ACHN (cell line): Measurements from ENCODE around the gene CDK5RAP2.

Experiments
- DNase-seq: peaks from one replicate; pipeline ENCODE4 v3.0.0-alpha.2; 2015
- in situ Hi-C: cut with HindIII; loops from 2 replicates; pipeline ENCODE4 v1.10.0; 2017; ENCODE audit warnings: low sequenced_read_pairs, low pct_ligation_motif_present, low pct_unique_long_range_greater_than_20kb

The CDK5RAP2 gene

DNA sequence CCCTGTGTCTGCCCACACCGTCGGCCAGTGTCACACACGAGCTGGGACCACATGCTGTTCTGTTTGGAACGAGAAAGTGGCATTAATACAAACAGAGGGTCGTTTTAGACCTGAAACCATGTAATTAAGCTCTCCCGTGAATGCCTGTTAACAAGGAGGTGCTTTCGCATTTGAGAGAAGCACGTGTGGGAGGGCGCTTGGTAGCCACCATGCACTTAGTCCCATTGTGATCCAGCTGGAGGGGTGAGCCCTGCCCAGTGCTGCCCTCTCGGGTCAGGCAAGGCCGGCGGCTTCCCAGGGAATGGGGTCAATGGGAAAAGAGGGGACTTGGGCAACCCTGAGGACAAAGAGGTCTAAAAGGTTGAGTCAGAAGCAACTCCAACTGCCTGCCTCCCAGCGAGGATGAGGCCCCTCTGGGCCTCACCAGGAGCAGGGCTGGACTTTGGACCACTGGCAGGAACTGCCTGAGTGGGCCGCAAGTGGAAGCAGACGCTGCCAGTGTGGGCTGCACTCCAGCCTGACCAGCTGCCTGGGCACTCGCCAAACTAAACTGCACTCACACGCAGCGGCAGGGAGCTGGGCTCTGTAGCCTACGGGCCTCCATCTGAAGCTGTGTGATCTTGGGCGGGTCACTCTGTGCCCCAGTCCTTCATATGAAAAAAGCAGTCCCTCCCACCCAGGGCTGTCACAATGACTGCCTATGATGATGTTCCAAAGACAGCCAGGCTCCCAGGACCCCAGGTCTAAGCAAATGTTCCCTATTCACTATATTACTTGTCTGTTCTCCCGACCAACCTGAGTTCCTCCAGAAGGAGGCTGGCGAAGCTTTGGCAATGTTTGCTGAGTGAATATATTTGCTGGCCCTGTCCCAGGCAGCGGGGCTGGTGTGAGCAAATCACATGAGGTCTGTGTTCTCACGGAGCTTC lies 195.7 kb downstream of the CDK5RAP2 start:
- DNase-seq: no peak
- in situ Hi-C loops: no loop called here

GRCh38 chr9:120383611-120383998 lies 196.4 kb downstream of the CDK5RAP2 start:
- in situ Hi-C loops: no loop called here
- no peak for DNase-seq

DNA sequence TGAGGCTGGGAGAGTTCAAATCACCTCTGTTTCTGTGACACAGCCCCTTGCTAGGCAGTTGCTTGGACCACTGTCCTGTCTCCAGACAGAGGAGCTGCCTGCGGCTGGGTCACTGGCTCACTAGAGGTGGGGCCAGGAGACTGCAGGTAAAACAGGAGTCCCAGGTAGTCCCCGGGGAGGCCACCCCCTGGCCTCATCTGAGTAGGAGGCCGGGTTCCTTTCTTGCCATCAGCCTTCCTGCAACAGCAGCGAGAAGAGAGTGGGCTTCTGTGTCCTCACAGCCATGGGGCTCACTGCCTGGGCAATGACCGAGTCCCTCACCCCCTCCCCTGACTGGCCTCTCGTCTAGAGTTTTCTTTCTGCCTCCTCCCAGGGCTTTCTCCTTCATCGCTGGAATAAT lies 197.5 kb downstream of the CDK5RAP2 start:
- DNase-seq: no peak
- in situ Hi-C loops: no loop called here

- no peak for DNase-seq
- in situ Hi-C loops: no loop called here
Measured at GRCh38 chr9:120381839-120382238, 198.1 kb downstream of the CDK5RAP2 start.

GRCh38 chr9:120379611-120380010 lies 200.4 kb downstream of the CDK5RAP2 start:
- in situ Hi-C loops: no loop called here

GRCh38 chr9:120378680-120379079 lies 201.3 kb downstream of the CDK5RAP2 start:
- DNase-seq: no peak
- in situ Hi-C loops: no loop called here

More at GRCh38 chr9:120379611-120380010, 200.4 kb downstream of the CDK5RAP2 start:
- no peak for DNase-seq

DNA sequence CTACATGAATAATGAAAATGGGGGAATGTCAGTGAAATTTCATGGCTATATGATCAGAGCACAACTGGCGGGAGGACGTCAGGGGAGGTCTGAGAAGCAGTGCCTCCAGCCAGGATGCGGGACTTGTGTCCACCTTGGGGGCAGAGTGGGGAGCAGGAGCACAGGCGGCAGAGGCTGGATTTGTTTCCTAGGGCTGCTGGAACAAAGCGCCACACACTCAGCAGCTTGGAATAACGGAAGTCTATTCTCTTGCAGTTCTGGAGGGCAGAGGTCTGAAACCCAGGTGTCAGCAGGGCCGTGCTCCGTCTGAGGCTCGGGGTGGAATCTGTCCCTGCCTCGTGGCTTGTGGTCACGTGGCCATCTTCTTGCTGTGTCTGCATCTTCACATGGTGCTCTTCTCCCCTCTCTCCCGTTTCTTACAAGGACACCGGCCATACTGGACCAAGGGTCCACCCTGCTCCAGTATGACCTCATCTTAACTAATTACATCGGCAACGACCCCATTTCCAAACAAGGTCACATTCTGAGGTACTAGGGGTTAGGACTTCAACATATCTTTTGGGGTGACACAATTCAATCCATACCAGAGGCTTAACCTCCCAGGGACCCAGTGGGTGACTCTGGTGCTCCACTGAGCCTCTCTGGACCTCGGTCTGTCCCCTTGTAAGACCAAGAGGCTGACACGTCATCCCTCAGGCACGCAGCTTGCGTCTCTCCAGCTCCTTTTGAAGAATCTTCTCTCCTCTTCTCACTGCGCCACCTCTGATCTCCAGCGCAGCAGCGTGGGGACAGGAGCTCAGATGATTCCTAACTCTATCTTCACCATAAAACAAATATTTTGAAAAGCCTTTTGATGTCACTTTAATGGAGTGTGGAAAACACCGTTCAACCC lies 202.5 kb downstream of the CDK5RAP2 start:
- in situ Hi-C loops: no loop called here
- DNase-seq: no peak

DNA sequence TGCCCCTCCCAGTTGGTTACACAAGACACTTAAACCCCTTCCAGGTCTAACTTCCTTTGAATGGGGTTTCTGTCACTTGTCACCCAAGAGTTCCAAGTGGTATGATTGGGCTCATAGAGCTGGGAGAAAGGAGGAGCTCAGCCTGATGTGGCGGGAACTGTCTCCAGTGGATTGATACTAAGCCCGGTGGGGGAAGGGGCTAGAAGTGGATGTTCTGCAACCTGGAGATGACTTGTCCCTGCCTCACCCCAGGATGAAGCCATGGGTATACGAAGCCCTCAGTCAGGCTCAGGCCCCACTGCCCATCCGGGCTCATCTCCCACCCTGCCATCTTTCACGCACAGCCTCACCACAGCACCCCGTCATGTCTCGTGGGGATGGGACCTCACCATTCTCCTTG lies 203.9 kb downstream of the CDK5RAP2 start:
- in situ Hi-C loops: no loop called here
- DNase-seq: no peak

- in situ Hi-C loops: no loop called here
- DNase-seq: no peak
Measured at GRCh38 chr9:120375316-120375715, 204.7 kb downstream of the CDK5RAP2 start.

DNA sequence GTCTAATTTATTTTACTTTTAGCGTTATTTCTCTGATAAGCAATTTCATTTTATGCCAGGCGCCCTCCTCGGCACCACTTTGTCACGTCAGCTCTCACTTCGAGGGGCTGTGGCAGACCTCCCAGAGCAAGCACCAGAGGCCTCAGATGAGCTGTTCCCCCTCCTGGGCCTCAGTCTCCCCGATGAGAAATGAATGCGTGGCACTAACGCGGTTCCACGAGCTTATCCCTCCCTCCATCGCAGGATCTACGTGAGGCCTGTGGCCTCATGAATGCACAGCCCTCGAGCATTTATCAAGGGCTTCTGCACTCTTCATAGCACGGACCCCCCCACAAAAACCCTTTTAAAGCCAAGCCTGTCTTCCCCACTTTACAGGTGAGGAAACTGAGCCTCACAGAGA lies 205.2 kb downstream of the CDK5RAP2 start:
- in situ Hi-C loops: no loop called here
- no peak for DNase-seq

GRCh38 chr9:120374239-120374638 lies 205.7 kb downstream of the CDK5RAP2 start:
- no peak for DNase-seq
- in situ Hi-C loops: no loop called here

GRCh38 chr9:120372040-120372439 lies 207.9 kb downstream of the CDK5RAP2 start:
- DNase-seq: no peak
- in situ Hi-C loops: no loop called here

DNA sequence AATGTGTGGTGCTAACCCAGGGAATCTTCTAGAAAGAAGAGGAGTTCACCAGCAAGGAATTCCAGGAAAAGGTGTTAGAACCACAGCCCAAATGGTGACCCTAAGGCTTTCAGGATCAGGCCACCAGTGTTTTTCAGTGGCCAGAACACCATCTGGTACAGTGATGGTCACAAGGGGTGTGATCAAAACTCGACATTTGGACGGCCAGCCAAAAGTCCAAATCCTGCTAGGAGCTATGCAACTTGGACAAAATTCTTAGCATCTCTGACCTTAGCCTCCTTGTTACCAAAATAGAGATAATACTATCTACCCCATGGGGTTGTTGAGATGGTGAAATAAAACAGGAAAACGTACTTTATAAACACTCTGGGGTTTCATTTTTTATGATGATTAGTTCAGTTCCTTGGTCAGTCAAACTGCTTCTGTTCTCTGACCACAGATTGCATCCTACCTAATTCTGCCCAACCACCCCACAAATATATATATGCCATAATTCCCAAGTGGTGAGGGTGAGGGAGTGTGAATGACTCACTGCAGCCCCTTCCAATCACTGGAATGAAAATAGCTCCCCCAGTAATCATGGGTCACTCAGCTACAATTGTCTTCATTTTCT lies 210.3 kb downstream of the CDK5RAP2 start:
- in situ Hi-C loops: no loop called here
- DNase-seq: no peak

- DNase-seq: no peak
- in situ Hi-C loops: no loop called here
Measured at GRCh38 chr9:120368799-120369198, 211.2 kb downstream of the CDK5RAP2 start.

DNA sequence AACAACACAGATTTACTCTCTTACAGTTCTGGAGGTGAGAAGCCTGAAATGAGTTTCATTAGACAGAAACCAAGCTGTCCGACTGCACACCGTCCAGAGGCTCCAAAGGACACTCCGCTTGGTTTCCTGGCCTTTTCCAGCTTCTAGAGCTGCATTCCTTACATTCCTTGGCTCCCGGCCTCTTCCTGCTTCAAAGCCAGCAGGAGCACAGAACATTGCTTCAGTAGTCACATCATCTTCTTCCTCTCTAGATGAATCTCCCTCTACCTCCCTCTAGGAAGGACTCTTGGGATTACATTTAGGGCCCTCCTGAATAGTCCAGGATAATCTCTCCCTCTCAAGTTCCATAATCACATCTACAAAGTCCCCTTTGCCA lies 213.3 kb downstream of the CDK5RAP2 start:
- in situ Hi-C loops: no loop called here
- peak; percentile 90 for DNase-seq

DNA sequence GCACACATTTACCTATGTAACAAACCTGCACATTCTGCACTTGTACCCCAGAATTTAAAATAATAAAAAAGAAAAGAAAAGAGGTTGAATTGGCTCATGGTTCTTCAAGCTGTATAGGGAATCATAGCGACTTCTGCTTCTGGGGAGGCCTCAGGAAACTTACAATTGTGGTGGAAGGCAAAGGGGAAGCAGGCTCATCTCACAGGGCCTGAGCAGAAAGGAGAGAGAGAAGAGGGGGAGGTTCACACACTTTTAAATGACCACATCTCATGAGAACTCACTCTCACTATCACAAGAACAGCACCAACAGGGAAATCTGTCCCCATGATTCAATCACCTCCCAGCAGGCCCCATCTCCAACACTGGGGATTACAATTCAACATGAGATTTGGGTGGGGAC lies 214.6 kb downstream of the CDK5RAP2 start:
- no peak for DNase-seq
- in situ Hi-C loops: no loop called here

DNA sequence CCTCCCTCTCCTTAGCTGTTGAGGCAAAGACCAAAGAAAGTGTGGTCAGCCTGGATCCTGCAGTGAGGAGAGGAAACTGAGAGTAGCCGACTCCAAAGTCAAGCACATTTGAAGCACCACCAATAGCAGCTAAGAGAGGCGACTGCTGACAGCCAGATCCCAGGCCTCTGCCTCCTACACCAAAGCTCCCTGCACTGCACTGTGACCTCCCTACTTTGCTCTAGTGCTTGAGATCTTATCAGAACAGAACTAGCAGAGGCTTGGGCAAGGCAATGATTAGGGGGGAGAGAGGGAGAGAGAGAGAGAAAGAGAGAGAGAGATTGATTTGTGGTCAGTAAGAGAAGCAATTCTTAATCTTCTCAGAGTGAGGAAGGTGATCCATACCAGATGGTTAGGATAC lies 216.3 kb downstream of the CDK5RAP2 start:
- DNase-seq: no peak
- in situ Hi-C loops: no loop called here

DNA sequence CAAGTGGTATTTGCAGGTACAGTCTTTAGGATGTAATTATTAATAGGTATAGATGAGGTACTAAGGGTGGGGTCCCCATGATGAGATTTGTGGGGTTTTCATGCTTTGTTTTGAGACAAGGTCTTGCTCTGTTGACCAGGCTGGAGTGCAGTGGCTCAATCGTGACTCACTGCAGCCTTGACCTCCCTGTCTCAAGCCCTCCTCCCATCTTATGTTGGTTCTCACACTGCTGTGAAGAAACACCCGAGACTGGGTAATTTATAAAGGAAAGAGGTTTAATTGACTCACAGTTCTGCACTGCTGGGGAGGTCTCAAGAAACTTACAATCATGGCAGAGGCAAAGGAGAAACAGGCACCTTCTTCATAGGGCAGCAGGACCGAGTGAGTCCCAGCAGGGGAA lies 217.5 kb downstream of the CDK5RAP2 start:
- in situ Hi-C loops: no loop called here
- DNase-seq: peak; percentile 8

DNA sequence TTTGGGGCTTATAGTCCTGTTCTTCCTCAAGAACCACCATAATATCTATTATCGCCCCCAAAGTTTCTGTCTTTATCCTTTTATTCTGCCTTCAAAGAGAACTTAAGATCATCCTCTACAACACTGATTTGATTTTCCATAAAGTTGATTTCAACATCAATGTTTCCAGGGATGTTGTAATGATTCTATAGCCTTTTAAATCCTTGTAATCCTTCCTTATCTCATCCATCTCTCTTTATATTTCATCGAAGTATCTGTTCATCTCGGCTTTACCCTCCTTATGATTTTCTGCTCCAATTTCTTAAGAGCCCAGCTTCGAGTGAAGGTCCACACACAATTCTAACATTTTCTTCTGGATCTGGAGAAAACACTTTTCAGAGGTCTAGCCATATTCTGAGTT lies 218.4 kb downstream of the CDK5RAP2 start:
- in situ Hi-C loops: no loop called here
- DNase-seq: no peak
